Measurements from ENCODE around the gene PPP2R2B.

Gene PPP2R2B

DNA sequence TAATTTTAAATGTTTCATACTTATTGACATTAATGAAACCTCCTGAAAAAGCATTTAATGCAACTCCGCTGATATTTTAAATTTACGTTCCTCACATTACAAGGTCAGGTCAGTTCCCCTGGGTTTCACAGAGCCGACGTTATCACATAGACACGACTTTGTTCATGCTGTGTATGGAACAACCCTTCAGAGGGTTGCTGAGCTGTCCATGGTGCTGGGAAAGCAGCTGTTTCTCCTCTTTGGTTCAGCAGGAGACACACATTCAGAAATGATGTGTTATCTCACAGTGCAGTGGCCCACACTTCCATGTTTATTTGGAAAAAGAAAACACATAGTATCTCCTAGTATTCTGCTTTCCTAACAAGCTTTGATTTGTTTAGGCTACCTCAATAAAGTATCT, 53.5 kb downstream of the PPP2R2B start:
- no peak for DNase-seq (ENCODE audit: low read depth)

DNA sequence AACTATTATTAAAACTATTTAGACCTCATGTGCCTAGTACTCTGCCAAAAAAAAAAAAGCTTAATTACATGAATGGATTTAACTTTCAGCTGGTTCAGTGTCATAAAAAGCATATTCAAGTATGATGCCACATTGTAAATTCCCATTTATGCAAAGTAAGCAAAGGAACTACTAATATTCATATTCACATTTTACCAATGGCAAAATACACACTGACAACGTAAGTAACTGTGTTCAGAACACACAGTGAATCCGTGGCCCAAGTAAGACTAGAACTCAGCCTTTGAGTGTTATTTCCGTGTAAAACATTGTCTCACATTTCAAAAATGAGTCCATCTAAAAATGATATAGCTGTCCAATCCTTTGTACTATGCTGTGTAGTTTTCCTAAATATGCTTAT, 56.8 kb downstream of the PPP2R2B start:
- no peak for DNase-seq (ENCODE audit: low read depth)

DNA sequence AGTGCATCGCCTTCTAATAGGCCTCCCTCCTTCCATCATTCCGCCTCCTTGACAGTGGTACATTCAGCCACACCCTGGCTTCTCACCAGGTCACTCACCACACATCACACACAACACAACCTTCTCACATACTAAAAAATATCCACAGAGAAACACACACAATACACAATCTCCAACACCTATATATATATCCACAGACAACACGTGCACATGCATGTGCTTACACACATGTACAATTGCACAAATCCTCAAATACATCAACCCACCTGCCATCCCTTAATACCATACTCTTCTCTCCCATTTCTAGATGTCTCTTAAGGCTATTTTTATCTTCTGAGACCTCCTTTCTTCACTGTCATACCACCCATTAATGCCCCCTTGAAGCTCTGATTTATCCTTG, 57.6 kb downstream of the PPP2R2B start:
- DNase-seq (ENCODE audit: low read depth), result no peak

DNA sequence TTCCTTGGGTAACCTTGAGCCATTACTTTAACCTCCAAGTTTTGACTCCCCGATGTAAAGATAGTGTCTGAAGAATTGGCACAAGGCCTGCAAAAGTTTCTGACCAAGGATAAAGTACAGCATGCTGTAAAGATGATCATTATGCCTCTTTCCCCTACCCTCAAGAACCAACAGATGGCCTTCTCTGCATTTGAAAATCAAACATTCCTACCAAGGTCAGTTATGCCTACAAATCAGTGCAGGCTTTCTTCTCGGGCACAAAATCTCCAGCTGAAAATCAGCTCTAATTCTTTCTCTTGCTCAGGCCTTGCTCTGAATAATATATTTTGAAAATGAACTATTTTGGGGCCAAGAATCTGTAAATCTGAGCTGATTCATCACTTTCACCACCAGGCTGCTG, 59.7 kb downstream of the PPP2R2B start:
- no peak for DNase-seq (ENCODE audit: low read depth)

DNA sequence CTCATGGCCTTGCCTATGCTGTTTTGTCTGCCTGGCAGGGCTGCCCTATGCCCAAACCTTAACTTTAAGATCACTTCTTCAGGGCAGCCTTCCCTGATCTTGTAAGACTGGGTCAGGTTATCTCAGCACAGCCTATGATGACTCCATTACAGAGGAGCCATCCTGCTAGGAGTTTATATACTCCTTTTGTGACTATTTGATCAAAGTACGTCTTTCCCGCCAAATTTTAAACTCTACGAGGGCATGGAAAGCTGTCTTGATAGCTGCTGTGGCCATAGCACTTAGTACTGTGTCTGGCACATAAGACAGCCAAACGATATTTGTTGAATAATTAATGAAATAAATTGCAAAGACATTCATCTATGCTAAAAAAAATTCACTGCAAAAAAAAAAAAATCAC, 60.6 kb downstream of the PPP2R2B start:
- DNase-seq (ENCODE audit: low read depth), result no peak

DNA sequence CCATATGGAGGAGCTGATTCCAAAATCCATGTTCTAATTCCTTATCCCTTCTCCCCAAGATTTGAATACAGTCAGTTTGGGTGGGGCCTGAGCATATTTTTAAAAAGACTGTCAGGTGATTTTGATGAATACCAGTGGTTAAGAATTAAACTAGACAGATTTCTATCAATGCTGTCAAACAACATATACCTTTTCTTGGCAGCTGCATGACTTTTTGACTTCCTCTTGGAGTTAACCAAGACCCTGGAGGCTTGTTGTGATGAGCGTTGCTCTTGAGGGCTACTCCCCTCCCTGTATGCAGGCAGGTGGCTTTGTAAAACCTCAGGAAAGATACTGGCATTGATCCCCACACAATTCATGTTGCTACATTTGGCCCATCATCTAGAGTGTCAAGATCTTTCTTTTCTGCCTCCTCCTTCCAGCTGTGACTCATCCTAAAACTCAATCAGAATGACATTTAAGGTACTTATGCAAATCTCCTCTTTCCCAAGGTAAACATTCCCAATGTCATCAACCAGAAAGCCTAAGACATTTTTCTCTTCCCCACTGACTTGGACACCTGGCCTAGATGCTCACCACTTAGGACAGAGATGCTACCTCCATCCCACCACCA, 61.7 kb downstream of the PPP2R2B start:
- DNase-seq (ENCODE audit: low read depth), result no peak

DNA sequence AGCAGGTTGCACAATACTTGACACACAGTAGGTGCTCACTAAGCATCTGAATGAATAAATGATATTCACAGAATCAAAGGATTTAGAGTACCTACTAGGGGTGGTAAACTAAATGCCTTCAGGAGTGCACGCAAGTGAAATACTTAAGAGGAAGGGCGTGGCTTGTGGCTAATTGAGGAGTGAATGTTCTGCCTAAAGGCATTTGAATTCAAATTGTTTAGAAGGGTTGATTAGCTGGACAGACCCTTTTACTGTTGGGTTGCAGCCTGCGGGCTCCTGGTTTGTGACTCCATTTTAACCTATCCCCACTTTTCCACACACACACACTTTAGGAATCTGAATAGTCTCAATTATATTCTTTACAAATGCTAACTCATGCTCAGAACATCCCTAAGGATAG, 63.1 kb downstream of the PPP2R2B start:
- DNase-seq (ENCODE audit: low read depth), result no peak

DNA sequence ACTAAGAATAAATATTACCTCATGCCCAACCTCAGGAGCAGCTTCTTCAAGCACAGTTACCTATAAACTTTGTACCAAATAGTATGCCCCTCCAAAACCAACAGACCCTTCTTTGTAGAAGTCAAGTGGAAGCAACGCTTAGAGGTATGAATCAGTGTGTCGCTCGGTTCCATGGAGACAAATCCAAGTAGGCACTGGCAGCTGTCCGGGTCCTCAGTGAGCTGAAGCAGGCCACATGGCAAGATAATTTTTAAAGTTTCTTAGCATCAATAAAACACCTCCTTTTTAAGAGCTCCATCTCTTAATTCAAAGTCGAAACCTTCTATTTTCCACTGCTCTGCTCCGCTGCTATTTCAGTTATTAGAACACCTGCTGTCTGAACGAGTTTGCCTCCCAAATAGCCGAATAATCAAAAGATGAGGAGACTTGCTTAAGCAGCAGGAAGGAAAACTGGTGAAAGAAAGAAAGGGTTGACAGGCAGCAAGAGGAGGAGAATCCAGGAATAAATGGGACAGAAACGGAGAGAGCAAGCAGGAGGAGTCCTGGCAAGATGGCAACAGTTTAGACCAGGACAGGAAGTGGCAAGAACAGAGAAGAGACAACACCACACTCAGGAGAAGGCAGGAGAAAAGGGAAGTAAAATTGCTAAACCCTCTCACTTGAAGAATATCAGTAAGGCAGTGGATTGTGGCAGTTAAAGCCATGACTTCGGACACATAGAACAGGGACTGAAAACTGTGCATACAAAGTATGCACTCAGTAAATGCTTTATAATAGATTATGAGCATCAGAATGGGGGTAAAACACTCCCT, 65.0 kb downstream of the PPP2R2B start:
- no peak for DNase-seq (ENCODE audit: low read depth)

DNA sequence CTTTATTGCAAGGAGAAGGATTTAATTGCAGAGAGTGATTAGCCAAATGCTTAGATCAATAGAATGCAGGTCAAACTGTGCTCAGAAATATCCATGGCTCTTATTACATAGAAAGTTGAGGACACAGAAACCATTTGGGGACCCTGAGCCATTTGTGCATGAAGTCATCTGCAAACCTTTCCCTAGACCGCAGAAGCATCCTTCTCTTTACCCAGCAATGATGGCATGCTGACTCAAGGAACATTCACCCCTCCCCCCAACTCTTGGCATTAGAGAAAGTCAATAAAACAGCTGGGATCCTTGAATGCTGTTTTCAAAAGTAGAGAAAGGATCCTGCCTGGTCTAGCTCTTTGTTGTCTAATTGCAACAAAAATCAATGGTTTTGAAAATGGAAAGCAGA, 73.5 kb downstream of the PPP2R2B start:
- no peak for DNase-seq (ENCODE audit: low read depth)

DNA sequence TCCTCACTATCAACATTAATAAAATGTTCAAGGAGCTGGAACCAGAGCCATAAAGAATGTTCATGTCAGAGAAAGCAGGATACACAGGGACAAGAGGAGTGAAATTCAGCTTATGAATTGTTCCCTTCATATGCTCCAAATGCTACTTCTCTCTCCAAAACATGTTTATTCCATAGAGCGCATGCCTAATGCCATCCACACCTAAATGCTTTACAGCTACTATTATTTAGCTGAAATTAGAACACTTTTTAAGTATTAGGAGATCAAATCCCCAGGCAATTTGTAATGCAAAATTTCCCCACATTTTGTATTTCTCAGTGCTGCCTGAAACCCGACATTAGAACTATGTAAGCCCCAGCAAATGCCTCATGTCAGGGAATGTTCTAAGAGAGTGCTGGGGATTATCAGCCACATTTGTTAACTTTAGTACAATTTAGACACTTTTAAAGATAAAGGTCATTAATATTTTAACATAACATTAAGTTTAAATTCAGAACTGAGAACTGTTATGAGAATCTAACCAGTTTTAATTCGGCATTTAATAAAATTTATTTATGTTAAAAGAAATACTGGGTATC, 75.5 kb downstream of the PPP2R2B start:
- DNase-seq (ENCODE audit: low read depth), result no peak

DNA sequence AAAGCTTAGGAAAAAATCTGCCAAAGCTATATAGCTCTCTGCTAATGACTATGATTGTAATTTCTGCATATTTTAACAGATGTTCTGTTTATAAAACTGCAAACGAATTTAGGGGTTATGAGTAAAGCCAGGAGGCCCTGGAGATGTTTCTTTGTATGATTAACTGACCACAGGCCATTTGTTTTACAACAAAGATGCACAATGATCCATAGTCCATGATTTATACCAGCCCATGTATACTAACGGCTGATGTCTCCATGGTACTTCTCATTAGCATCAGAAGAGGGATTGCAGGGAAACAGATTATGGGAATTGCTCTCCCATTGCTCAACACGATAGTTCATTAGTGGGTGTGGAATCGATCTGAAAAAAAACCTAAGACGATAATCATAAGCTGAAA, 78.9 kb downstream of the PPP2R2B start:
- DNase-seq (ENCODE audit: low read depth), result no peak

DNA sequence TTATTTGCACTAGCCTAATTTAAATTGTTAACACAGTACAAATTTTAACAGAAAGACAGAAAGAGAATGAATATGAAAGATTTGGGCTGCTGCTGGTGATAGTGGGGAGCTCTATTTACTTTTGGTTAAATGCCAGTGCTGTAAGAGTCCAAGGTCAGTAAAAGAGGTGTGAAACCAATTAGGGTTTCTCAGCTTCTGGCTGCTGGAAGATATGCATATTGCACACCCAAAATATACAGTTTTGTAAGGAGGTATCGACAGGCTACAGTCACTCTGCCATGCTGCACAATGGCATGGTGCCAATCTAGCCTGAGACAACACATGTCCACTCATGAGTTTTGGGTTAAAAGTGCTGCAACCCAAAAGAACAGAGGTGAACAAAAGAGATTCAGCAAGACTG, 79.3 kb downstream of the PPP2R2B start:
- no peak for DNase-seq (ENCODE audit: low read depth)

DNA sequence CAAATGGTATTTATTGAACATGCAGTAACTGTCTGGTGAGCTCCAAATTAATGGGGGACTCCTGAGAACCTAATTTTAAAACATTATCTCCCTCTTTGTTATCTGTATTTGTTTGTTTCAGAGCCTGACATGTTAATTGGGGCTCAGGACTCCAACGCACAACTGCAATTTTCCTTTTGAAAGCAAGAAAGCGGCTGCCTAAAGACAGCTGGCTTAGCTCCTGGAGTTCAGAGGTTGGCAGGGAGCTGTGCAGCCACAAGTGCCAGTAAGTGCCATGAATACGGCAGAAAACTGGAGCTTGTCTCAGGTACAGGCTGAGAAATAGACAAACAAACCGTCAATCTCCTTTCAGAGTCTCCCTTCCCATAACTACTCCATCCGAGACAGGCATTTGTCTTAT, 80.9 kb downstream of the PPP2R2B start:
- no peak for DNase-seq (ENCODE audit: low read depth)

DNA sequence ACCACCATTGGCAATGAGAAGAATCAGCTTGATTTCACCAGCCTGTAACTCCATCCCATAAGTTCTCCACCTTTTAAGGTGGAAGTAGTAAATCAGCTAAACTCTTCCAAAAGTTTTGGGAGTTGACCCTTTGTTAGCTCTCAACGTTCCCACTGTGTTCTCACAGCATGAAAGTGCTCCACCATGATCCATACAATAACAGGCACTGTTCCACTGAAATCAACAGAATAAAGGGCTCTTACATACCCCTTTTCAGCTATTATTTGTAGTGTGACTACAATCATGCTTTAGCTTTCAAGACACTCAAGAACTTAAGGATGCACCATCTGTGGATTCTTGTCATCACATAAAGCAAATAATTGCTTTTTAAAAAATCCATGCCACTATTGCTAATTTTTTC, 81.6 kb downstream of the PPP2R2B start:
- no peak for DNase-seq (ENCODE audit: low read depth)

DNA sequence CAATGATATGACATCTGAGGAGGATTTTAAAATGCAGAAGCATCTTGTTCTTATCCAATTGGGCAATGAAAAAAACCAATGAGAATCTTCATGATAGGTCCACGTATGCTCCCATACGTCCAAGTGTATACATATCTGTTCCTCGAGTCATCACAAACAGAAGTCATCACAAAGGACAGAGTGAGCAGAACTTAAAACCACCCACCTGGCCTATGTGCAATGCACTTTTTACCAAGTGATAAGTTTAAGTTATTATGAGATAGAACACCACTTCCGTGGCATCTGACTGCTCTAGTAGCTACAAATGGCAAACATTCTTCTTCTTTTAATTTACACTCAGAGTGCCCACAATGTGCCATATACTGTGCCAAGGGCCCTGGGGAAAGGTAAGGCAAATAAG, 82.4 kb downstream of the PPP2R2B start:
- DNase-seq (ENCODE audit: low read depth), result no peak

DNA sequence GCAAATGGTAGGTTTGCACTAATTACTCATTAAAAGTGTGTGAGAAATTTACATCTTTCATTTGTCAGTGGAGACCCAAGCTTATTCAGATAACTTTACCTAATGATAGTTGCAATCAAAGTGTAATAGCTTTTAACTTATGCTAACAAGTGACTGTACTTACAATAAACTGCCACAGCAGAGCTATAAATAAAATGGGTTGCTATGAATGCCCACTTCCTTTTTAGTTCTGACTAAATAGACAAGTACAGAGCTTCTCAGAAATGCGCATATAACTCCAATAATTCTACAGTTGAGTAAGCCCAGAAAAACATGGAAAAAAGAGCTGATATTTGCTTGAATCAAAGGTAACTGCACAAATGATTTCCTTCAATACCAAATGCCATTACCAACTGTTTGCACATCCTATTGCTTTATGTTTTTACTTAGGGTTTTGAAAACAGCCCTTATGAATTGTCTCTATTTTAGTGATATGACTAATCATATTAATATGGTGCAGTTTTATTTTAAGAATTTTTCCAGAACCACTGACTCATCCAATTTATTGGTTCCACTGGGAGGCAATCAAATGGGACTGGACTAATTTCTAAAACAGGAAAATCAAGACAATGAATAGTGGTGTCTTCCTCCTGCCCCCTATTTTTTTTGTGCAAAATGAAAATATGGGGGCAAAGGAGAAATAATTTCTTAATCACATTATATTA, 84.1 kb downstream of the PPP2R2B start:
- DNase-seq (ENCODE audit: low read depth), result no peak

DNA sequence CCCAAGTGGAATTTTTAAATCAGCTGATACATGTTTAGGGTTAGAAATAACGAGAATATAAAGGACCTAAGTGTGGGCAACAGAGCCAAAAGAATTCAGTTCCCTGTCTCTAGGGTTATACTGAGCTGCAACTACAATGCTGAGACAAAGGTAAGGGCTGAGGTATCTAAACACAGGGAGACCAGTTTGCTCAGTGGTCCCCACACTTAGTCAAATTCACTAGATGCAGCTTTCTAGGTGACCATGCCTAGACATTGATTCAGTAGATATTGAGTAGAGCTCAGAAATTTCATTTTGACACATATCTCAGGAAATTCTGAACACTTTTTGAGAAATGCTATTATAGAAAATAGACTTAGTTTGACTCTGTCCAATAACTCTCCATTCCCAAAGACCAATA, 84.8 kb downstream of the PPP2R2B start:
- DNase-seq (ENCODE audit: low read depth), result no peak

DNA sequence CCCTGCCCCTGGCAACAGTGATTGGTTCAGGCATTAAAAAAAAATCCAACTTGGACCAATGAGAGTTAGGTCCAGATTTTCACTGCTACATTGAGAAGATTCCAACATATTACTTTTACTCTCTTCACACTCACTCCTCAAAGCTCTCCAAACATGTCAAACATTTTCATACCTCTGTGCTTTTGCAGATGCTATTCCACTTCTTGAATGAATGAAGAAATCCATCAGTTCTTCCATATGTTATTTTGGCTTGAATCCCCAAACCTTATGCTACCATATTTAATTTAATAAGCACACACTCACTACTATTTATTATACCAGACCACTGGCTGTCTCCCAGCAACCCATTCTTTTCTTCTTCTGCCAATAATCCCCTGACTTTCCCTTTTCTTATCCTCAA, 87.1 kb downstream of the PPP2R2B start:
- no peak for DNase-seq (ENCODE audit: low read depth)

DNA sequence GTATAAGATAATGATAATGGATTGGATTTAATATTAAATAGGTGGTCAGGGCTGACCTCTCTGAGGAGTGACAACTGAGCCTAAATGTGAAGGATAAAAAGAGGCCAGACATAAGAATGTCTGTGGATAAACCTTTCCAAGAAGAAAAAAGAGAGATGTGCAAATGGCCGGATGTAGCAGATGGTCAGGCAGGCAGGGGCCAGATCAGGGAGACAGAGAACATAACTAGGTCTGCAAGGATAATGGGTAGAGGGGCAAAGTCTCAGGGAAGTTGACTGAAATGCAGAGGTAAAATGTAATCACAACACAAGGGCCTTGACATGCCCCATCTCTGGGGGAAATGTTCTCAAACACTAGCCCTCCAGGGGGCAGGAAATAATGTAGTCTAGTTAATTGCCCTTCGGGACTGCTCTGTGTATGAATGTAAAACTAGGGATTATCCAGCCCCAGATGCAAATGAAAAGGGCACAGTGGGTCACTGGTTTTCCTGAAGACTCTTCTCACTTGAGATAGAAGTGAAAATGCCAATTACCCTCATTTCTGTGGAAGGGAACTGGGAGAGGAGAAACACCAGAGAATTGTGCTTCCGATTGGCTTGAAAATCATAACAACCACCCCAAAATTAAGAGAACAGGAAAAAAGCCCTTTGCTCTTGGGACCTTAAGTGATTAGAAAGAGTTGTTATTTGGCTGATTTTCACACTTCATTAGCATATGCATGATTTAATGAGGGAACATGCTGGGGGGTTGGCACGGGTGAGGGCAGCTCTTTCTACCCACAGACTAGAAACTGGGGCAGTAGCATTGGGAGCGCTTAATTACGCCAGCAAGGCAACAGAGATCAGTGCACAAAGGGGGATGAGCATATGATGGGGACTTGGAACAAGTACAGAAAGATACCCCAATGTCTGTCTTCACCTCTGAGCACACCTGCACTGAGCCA, 88.6 kb downstream of the PPP2R2B start:
- DNase-seq (ENCODE audit: low read depth), result no peak

DNA sequence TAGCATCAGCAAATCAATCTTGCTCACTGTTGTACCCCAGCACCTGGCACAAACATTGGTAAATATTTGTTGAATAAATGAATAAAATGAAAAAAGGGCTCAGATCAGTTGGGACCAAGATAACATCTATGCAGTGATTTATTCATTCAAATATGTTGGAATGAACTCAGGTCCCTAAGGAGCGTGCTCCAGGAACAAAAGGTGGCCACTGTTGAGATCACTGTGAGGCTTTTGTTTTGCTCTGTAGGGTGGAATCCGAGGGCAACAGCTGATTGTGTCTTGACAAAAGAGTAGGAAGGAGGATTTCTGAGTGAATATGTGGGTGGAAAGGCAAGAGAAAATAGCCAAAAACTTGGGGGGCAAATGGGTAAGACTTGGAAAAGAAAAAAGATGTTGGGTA, 89.7 kb downstream of the PPP2R2B start:
- no peak for DNase-seq (ENCODE audit: low read depth)

DNA sequence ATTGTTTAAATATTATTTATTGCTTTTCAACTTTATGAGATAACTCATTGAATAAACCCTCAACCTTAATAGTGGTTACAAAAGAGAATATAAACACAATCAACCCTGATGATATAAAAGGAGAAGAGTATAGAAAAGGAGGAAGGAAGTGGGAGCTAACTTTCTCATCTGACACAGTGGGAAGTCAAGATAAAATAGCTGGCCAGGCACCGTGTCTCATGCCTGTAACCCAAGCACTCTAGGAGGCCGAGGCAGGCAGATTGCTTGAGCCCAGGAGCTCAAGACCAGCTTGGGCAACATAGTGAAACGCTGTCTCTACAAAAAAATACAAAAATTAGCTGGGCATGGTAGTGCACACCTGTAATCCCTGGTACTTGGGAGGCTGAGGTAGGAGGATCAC, 93.5 kb downstream of the PPP2R2B start:
- DNase-seq (ENCODE audit: low read depth), result no peak

DNA sequence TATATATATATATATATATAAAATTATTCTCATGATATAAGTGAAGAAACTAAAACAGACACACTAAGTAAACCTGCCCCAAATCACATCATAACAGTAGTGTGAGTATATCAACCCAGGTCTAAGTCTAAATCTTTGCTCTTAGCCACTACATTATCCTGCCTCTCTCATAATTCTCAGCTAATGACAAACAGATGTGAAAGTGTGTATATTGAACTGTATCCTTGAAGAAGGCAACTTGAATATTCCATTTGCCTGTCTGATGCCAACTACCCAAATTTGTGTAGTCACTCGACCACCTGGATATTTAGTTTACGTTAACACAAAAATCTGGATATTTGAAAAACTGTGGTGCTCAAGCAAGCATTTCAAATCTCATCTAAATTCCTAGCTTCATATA, 97.4 kb downstream of the PPP2R2B start:
- no peak for DNase-seq (ENCODE audit: low read depth)
